ENCODE data around the gene IVNS1ABP.

The IVNS1ABP gene

GRCh38 chr1:185349556-185349955, 32.5 kb upstream of the IVNS1ABP start:
- TF ChIP-seq Cebpa-rat (IDR thresholded peaks at IDR 0.05) = no peak
- no peak overlapping the region for H3K4me2 ChIP-seq
- H3K27me3 ChIP-seq = no peaks in the 10 kb centered on the region
- H4K20me1 ChIP-seq = no peaks in the 10 kb centered on the region
- no peak overlapping the region for H3K9ac ChIP-seq
- H3K4me3 ChIP-seq = no peak overlapping the region
- H3K36me3 ChIP-seq = no peaks in the 10 kb centered on the region
- H3K9me3 ChIP-seq = no peaks in the 10 kb centered on the region
- peaks cover 20% of the 10 kb centered on the region for H3K4me1 ChIP-seq
- H3K27ac ChIP-seq = no peak overlapping the region

DNA sequence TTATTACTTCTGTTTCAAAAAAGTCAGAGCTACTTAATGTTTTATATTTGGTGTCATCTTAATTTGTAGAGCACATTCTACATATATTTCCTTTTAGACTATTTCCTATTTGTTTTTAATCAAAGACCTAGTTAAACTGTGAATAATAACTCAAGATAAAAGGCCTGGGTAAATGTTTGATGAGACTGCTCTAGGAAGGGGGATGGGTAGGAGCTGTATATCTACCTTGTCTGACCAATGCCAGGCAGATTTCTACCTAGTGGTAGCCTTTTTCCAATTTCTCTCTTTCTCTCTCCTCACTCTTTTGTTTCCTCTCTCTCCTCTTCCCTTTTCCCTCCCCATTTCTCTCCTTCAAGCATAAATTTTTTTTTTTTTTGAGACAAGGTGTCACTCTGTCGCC, 31.9 kb upstream of the IVNS1ABP start:
- TF ChIP-seq Cebpa-rat (IDR thresholded peaks at IDR 0.05) = no peak
- H4K20me1 ChIP-seq = no peaks in the 10 kb centered on the region
- no peak overlapping the region for H3K4me2 ChIP-seq
- no peak overlapping the region for H3K9ac ChIP-seq
- H3K4me3 ChIP-seq = no peak overlapping the region
- H3K27me3 ChIP-seq = no peaks in the 10 kb centered on the region
- no peaks in the 10 kb centered on the region for H3K36me3 ChIP-seq
- H3K4me1 ChIP-seq = peaks cover 20% of the 10 kb centered on the region
- no peak overlapping the region for H3K27ac ChIP-seq
- no peaks in the 10 kb centered on the region for H3K9me3 ChIP-seq

GRCh38 chr1:185348296-185348695, 31.3 kb upstream of the IVNS1ABP start:
- Histone ChIP-seq H3K9ac (no peak overlapping the region), H3K4me2 (no peak overlapping the region), H3K9me3 (no peaks in the 10 kb centered on the region), H3K4me3 (no peak overlapping the region), H3K27ac (no peak overlapping the region), H3K27me3 (no peaks in the 10 kb centered on the region), H3K36me3 (no peaks in the 10 kb centered on the region), H4K20me1 (no peaks in the 10 kb centered on the region), H3K4me1 (peaks cover 20% of the 10 kb centered on the region)
- TF ChIP-seq Cebpa-rat (IDR thresholded peaks at IDR 0.05) = no peak

DNA sequence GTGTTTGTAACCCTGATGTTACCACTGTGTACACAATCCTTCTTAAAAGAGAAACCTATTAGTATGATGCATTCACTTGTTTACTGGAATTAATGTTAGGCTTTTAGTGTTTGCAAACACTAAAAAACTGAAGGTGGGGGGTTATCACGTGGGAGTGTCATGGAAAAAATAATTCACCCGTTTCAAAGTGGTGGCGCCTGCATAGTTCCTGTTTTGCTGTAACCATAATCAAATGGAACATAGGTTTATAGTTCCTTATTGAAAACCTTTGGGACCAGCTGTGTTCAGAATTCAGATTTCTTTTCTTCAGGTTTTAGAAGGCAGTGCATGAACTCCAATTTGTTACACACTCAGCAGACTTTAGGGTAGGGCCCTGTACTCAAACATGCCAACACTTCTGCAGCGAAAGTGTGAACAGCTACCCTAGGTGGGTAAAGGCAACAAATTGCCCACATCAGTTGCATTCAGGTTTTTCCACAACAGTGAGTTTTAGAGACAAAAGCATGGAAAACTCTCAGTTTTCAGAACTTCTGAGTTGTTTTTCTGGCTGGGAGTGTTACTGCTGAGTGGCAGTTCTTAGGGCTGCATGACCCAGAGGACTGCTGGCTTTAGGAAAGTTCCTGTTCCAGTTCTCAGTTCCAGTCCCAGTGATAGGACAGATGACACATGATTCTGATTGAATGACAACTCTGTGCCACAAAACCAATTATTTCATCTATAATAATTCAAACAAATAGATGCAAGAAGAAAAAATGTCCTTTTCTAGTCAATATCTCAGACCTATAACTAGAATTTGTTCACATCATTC, 29.1 kb upstream of the IVNS1ABP start:
- no peaks in the 10 kb centered on the region for H4K20me1 ChIP-seq
- no peaks in the 10 kb centered on the region for H3K36me3 ChIP-seq
- H3K27ac ChIP-seq = no peak overlapping the region
- no peak overlapping the region for H3K9ac ChIP-seq
- no peaks in the 10 kb centered on the region for H3K27me3 ChIP-seq
- peaks cover 12% of the 10 kb centered on the region for H3K4me1 ChIP-seq
- no peaks in the 10 kb centered on the region for H3K9me3 ChIP-seq
- H3K4me2 ChIP-seq = peak overlapping the region; percentile 64
- no peak for TF ChIP-seq Cebpa-rat (IDR thresholded peaks at IDR 0.05)
- H3K4me3 ChIP-seq = no peak overlapping the region

DNA sequence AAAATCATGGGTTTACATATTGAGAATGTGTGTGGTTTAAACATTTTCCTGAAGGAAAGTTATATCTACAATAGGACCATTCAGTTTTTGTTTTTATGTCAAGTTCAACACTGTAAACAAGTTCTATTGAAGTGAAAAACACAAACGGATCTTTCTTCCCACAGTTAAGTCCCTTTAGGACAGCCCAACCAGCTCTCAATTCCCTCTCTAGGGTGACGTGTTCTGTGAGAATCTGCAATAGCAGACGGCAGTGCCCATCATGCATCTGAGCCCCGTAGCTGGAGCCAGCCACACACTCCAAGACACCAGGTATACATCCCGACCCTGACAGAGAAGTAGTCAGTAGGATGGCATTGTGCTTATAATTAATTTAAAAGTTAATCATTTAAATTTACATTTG, 26.3 kb upstream of the IVNS1ABP start:
- no peak for TF ChIP-seq Cebpa-rat (IDR thresholded peaks at IDR 0.05)
- H4K20me1 ChIP-seq = peaks cover 14% of the 10 kb centered on the region
- H3K9ac ChIP-seq = no peak overlapping the region
- peaks cover 33% of the 10 kb centered on the region for H3K4me1 ChIP-seq
- no peaks in the 10 kb centered on the region for H3K9me3 ChIP-seq
- H3K4me2 ChIP-seq = no peak overlapping the region
- H3K4me3 ChIP-seq = no peak overlapping the region
- H3K36me3 ChIP-seq = no peaks in the 10 kb centered on the region
- no peak overlapping the region for H3K27ac ChIP-seq
- no peaks in the 10 kb centered on the region for H3K27me3 ChIP-seq

DNA sequence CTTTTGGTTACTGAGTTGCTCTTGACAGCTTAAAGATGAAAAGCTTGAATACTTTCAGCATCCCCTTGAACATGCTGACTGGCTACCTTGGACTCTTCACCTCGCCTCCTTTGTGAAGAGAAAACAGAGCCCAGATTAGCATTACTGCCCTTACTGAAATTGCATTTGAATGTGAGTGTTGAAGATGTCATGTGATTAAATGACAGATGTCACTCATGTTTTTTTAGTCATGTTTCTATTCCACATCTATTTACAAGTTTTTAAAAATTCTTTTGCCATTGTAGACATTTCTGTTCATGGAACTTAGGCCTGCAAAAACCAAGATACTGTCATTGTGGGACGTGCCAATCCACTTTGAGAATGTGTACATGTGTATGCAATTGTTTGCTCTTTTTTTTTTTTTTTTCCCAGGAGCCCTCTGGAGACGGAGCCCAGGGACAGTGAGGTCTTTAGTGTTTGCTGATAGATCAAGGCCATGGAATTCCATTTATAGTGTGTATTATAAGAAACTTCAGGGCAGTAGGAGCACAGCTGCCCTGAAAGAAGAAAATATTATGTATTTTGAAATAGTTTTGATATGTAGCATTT, 25.7 kb upstream of the IVNS1ABP start:
- Histone ChIP-seq H4K20me1 (peaks cover 14% of the 10 kb centered on the region), H3K4me1 (peaks cover 36% of the 10 kb centered on the region), H3K9ac (no peak overlapping the region), H3K9me3 (no peaks in the 10 kb centered on the region), H3K27me3 (no peaks in the 10 kb centered on the region), H3K36me3 (no peaks in the 10 kb centered on the region), H3K4me2 (no peak overlapping the region), H3K27ac (no peak overlapping the region), H3K4me3 (no peak overlapping the region)
- TF ChIP-seq Cebpa-rat (IDR thresholded peaks at IDR 0.05) = no peak

GRCh38 chr1:185342017-185342416, 25.0 kb upstream of the IVNS1ABP start:
- no peak overlapping the region for H3K9ac ChIP-seq
- no peaks in the 10 kb centered on the region; the same call in 1 of the 2 replicates for H3K27me3 ChIP-seq
- no peak overlapping the region for H3K27ac ChIP-seq
- H3K4me3 ChIP-seq = no peak overlapping the region
- no peak for TF ChIP-seq Cebpa-rat (IDR thresholded peaks at IDR 0.05)
- H3K9me3 ChIP-seq = no peaks in the 10 kb centered on the region
- H3K4me2 ChIP-seq = no peak overlapping the region
- H3K4me1 ChIP-seq = peaks cover 36% of the 10 kb centered on the region
- peaks cover 14% of the 10 kb centered on the region for H4K20me1 ChIP-seq
- no peaks in the 10 kb centered on the region for H3K36me3 ChIP-seq

- Histone ChIP-seq H3K4me1 (peaks cover 30% of the 10 kb centered on the region), H3K4me2 (no peak overlapping the region), H3K36me3 (no peaks in the 10 kb centered on the region), H4K20me1 (peaks cover 14% of the 10 kb centered on the region), H3K4me3 (no peak overlapping the region), H3K27ac (no peak overlapping the region), H3K9me3 (no peaks in the 10 kb centered on the region), H3K9ac (no peak overlapping the region), H3K27me3 (no peaks in the 10 kb centered on the region; the same call in 1 of the 2 replicates)
- no peak for TF ChIP-seq Cebpa-rat (IDR thresholded peaks at IDR 0.05)
These were observed 24.2 kb upstream of the IVNS1ABP start for GRCh38 chr1:185341196-185341781.

GRCh38 chr1:185338719-185339622, 21.9 kb upstream of the IVNS1ABP start:
- H3K27me3 ChIP-seq = no peaks in the 10 kb centered on the region; the same call in 1 of the 2 replicates
- H3K36me3 ChIP-seq = no peaks in the 10 kb centered on the region
- no peak overlapping the region for H3K27ac ChIP-seq
- H3K4me1 ChIP-seq = peaks cover 24% of the 10 kb centered on the region
- H3K9me3 ChIP-seq = no peaks in the 10 kb centered on the region
- H3K4me3 ChIP-seq = no peak overlapping the region
- H3K4me2 ChIP-seq = peak overlapping the region; percentile 78
- no peak overlapping the region for H3K9ac ChIP-seq
- TF ChIP-seq Cebpa-rat (IDR thresholded peaks at IDR 0.05) = peak; percentile 37; the same call in 1 of the 2 replicates
- peaks cover 14% of the 10 kb centered on the region for H4K20me1 ChIP-seq

Measured in BLaER1 (cell line).